ENCODE data around the gene ANKZF1.

Gene ANKZF1

GRCh38 chr2:219266232-219266631, 36.6 kb downstream of the ANKZF1 start:
- DNase-seq: no peak

DNA sequence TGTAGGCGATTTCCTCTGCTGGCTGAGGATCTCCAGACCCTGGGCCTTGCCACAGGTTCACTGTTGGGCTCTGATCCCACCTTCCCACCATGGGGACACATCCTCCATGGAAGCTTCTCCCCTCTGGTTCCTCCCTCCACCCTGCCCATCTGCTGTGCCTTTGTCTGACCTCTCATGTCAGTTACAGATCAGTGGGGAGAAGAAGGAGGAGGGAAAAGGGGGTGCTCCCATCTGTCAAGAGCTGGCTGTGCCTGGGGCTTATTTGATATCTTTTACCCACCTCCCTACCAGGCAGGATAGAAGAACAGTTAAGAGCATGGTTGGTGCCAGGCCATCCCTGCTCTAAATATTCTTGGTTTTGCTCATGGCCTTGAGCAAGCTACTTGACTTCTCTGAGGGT, 37.3 kb downstream of the ANKZF1 start:
- DNase-seq: peak; percentile 47

- no peak for DNase-seq
These were observed 38.7 kb downstream of the ANKZF1 start for GRCh38 chr2:219268294-219268693.

DNA sequence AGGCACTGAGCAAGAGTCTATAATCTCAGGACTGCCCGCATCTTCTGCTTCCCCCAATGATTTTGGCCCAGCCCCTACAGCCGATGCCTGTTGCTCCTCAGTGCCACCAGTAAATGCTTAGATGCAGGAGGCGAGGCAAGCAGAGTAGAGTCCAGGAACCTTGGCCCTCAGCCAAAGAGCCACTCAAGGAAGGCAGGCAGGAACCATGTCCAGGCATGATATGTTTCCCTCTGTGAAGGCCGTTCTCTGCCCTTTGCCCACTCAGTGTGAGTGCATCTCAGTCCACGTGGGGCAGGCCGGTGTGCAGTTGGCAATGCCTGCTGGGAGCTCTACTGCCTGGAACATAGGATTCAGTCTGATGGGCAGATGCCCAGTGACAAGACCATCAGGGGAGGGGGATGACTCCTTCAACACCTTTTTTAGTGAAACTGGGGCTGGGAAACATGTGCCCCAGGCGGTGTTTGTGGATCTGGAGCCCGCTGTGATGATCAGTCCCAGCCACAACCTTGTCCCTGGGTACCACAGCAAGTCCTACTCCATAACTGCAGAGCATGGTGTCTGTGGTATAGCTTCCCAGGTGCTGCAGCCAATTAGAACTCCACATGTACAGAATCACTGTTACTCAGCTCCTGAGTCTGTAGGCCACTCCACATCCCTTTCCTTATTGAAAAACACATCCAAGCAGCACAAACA, 39.9 kb downstream of the ANKZF1 start:
- no peak for DNase-seq

DNA sequence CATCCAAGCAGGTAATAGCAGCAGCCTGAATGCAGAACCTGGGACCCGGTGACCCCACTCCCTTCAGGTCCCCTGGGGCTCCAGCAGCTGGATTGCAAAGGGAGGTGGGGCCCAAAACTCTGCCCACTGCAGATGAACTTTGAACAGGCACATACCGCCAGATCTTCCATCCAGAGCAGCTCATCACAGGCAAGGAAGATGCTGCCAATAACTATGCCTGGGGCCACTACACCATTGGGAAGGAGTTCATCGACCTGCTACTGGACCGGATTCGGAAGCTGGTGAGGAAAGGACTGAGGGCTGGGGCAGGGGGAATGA, 40.4 kb downstream of the ANKZF1 start:
- no peak for DNase-seq

- no peak for DNase-seq
These were observed 41.4 kb downstream of the ANKZF1 start for GRCh38 chr2:219271021-219271420.

GRCh38 chr2:219272356-219272755, 42.8 kb downstream of the ANKZF1 start:
- no peak for DNase-seq

DNA sequence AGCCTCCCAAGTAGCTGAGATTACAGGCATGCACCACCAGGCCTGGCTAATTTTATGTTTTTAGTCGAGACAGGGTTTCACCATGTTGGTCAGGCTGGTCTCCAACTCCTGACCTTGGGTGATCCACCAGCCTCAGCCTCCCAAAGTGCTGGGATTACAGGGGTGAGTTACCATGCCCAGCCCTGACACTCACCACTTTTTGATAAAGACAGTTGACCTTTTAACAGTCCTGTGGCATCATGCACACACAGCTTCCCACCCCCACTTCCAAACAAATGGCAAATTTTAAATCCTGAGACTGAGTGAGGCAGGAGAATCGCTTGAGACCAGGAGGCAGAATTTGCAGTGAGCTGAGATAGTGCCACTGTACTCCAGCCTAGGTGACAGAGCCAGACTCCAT, 43.4 kb downstream of the ANKZF1 start:
- DNase-seq: no peak

- DNase-seq: no peak
These were observed 44.3 kb downstream of the ANKZF1 start for GRCh38 chr2:219273937-219274336.

GRCh38 chr2:219274361-219274921, 44.8 kb downstream of the ANKZF1 start:
- DNase-seq: no peak

- peak; percentile 59 for DNase-seq
These were observed 48.4 kb downstream of the ANKZF1 start for GRCh38 chr2:219277703-219278654.

- DNase-seq: no peak
These were observed 49.1 kb downstream of the ANKZF1 start for GRCh38 chr2:219278655-219279150.

GRCh38 chr2:219279151-219279915, 49.7 kb downstream of the ANKZF1 start, which contains the start of gene DNAJB2:
Gene DNAJB2 (plus strand): TSS chr2:219279366. CDS start chr2:219279834, 468 bp downstream.
- peak; percentile 99 for DNase-seq

- DNase-seq: no peak
These were observed 50.4 kb downstream of the ANKZF1 start for GRCh38 chr2:219279916-219280516.

GRCh38 chr2:219280651-219281050, 51.0 kb downstream of the ANKZF1 start:
- DNase-seq: no peak

DNA sequence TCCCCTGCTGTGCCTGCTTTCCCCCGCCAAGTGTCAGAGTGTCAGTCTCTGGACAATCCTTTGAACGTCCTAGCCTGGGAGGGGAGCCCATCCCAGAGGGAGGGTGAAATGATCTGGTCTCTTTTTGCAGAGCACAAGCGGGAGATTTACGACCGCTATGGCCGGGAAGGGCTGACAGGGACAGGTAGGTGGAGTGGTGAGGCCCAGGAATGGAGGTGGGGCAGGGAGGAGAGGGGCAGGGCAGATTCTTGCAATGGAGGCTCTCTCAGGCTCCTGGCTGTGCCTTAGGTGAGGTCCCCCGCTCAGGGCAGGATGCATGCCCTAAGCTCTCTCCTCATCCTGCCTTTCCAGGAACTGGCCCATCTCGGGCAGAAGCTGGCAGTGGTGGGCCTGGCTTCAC, 52.0 kb downstream of the ANKZF1 start:
- no peak for DNase-seq

DNA sequence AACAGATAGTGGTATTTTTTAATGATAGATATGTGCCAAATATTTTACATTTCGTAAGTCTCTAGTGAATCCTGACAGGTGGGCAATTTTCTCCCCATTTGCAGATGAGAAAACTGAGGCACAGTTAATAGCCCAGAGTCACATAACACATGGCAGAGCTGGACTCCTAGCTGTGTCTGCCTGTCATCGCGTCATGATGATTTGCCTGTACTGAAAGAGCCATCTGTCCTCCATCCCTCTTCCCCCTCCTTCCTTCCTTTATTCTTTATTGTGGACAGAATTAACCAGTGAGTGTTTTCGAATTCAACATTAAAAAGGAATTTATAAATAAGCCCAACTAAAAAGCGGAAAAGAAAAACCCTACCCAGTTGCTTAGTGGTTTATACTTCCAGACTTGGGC, 52.8 kb downstream of the ANKZF1 start:
- no peak for DNase-seq

DNA sequence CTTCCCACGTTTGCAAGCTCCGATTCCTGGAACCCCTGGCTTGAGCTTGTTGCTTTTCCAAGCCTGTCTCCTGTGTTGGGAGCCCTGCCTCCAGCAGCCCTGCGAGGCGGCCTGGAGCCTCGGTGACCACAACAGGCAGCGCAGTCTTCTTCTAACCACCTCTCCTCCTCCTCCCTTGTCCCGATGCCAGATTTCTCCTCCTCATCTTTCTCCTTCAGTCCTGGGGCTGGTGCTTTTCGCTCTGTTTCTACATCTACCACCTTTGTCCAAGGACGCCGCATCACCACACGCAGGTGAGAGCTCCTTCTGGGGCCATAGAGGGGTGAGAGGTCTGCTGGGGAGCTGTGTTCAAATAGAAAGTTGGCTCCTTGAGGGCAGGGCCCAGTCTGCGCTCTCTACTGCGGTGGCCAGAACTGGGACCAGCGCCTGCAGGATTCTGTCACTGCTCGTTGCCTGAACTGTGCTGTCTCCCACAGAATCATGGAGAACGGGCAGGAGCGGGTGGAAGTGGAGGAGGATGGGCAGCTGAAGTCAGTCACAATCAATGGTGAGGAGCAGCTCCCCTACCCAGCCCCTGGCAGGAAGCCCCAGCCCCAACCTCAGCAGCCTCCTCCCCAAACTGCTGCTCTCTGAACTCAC, 53.5 kb downstream of the ANKZF1 start:
- no peak for DNase-seq

DNA sequence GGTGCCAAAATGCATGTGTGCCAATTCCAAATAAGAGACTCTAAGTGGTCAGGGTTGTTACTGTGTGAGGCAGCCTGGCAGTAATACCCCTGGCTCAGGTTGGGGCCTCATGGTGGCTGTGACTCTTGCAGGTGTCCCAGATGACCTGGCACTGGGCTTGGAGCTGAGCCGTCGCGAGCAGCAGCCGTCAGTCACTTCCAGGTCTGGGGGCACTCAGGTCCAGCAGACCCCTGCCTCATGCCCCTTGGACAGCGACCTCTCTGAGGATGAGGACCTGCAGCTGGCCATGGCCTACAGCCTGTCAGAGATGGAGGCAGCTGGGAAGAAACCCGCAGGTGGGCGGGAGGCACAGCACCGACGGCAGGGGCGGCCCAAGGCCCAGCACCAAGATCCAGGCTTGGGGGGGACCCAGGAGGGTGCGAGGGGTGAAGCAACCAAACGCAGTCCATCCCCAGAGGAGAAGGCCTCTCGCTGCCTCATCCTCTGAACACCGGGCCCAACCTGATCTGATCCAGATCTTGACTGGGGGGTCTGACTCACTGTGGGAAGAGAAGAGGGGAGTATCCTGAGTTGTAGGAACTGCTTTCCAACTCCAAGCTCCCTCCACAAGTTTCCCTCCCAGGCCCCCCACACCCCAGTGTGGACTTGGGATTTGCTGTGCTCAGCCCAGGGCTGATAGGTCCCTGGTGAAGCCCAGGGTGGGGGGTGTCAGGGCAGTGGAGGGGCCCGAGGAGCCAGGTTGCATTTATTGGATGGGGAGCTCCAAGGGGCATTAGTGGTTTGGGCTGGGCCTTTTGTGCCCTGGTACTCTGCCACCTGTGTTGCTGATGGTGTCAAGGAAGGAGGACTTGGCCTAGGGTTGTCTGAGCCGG, 55.1 kb downstream of the ANKZF1 start:
- no peak for DNase-seq

- DNase-seq: no peak
These were observed 55.7 kb downstream of the ANKZF1 start for GRCh38 chr2:219285373-219285735.

- peak; percentile 75 for DNase-seq
These were observed 56.4 kb downstream of the ANKZF1 start for GRCh38 chr2:219285894-219286425.

Data from NCI-H2171 (cell line).